GM23248 (cell line): ENCODE data around the gene INPP4A.

Source experiments
- EZH2 ChIP-seq: fragments of 200-600 bp; sonication (generic); IDR thresholded peaks from 2 replicates; pipeline ENCODE4 v1.6.1; 2018; ENCODE audit warnings: antibody characterized with exemption, mild to moderate bottlenecking; ENCODE audit not compliant: insufficient read depth, poor library complexity, severe bottlenecking
- EZH2phosphoT487 ChIP-seq: fragments of 200-600 bp; sonication (generic); IDR thresholded peaks from 2 replicates; pipeline ENCODE4 v1.6.1; 2018; ENCODE audit warnings: antibody characterized with exemption, moderate library complexity, mild to moderate bottlenecking, low read depth; ENCODE audit not compliant: insufficient read depth

DNA sequence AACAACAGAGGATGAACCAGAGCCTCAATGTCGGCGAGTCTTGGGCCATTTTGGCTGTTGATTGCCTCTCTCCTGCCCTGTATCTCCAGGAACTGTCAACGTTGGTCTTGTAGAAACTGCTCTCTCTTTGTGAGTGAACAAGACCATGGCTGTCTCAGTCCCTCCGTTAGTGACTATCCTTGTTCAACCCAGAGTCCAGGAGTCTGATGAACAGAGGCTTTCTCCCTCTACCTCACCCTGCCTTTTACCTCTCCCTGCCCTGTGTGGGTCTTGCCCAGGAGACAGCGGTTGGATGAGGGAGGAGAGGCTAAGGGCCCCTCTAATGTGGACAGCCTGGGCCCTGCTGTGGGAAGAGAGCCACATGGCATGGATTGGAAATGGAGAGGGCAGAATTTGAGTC is 32.8 kb downstream of the INPP4A start:
- TF ChIP-seq EZH2phosphoT487 (no peak), EZH2 (no peak)
